ENCODE measurements around the gene ELP5. TPM values are rescaled to one million over a fixed set of nuclear protein-coding genes. Genes with fewer than 3 reads are reported as not detected.

ELP5 gene
- total and polyA plus RNA-seq, 9 donors: 36.7 to 64.6 (median 40.8) TPM

DNA sequence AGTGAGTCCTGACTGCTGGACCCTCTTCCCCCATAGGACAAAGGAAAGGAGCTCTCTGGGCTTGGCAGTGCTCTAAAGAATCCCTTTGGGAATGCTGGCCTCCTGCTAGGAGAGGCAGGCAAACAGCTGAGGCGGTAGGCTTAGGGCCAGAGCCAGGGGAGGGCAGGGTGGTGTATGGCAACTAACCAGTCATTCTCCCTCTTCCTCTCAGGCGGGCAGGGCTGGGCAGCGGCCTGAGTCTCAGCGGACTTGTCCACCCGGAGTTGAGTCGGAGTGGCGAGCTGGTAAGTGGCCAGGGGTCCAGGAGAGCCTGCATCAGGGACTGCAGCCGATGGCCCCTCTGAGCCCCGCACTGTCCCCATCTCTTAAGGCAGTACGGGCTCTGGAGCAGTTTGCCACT, 27.9 kb upstream of the ELP5 start:
- DNase-seq: no peak
- Histone ChIP-seq H3K36me3 (ENCODE audit: control insufficient read depth, insufficient read depth, low read length) (peaks cover 82% of the 10 kb centered on the region), H3K4me1 (ENCODE audit: control insufficient read depth, insufficient read depth, low read length) (peaks cover 41% of the 10 kb centered on the region), H3K27me3 (ENCODE audit: control insufficient read depth, insufficient read depth, low read length) (no peaks in the 10 kb centered on the region), H3K4me3 (ENCODE audit: low read length) (no peak overlapping the region), H3K9me3 (replicated peaks; ENCODE audit: control insufficient read depth, low read depth, low read length) (no peaks in the 10 kb centered on the region), H3K27ac (ENCODE audit: low read length) (peak overlapping the region; percentile 35)
- 90% methylated on average over 2 of the region's 10 CpGs for WGBS (ENCODE audit: insufficient coverage)

- Histone ChIP-seq H3K4me3 (ENCODE audit: low read length) (no peak overlapping the region), H3K27ac (ENCODE audit: low read length) (no peak overlapping the region), H3K36me3 (ENCODE audit: control insufficient read depth, insufficient read depth, low read length) (peaks cover 88% of the 10 kb centered on the region), H3K4me1 (ENCODE audit: control insufficient read depth, insufficient read depth, low read length) (peaks cover 36% of the 10 kb centered on the region), H3K9me3 (replicated peaks; ENCODE audit: control insufficient read depth, low read depth, low read length) (no peaks in the 10 kb centered on the region), H3K27me3 (ENCODE audit: control insufficient read depth, insufficient read depth, low read length) (no peaks in the 10 kb centered on the region)
- 74% methylated on average over 10 of the region's 15 CpGs for WGBS (ENCODE audit: insufficient coverage)
- no peak for DNase-seq
These were observed 27.3 kb upstream of the ELP5 start for GRCh38 chr17:7224661-7225111.

- DNase-seq: no peak
- Histone ChIP-seq H3K36me3 (ENCODE audit: control insufficient read depth, insufficient read depth, low read length) (peaks cover 99% of the 10 kb centered on the region), H3K27me3 (ENCODE audit: control insufficient read depth, insufficient read depth, low read length) (no peaks in the 10 kb centered on the region), H3K4me1 (ENCODE audit: control insufficient read depth, insufficient read depth, low read length) (peaks cover 29% of the 10 kb centered on the region), H3K4me3 (ENCODE audit: low read length) (no peak overlapping the region), H3K9me3 (replicated peaks; ENCODE audit: control insufficient read depth, low read depth, low read length) (no peaks in the 10 kb centered on the region), H3K27ac (ENCODE audit: low read length) (no peak overlapping the region)
- WGBS (ENCODE audit: insufficient coverage): 78% methylated on average over 8 of the region's 21 CpGs
These were observed 26.2 kb upstream of the ELP5 start for GRCh38 chr17:7225711-7226331.

DNA sequence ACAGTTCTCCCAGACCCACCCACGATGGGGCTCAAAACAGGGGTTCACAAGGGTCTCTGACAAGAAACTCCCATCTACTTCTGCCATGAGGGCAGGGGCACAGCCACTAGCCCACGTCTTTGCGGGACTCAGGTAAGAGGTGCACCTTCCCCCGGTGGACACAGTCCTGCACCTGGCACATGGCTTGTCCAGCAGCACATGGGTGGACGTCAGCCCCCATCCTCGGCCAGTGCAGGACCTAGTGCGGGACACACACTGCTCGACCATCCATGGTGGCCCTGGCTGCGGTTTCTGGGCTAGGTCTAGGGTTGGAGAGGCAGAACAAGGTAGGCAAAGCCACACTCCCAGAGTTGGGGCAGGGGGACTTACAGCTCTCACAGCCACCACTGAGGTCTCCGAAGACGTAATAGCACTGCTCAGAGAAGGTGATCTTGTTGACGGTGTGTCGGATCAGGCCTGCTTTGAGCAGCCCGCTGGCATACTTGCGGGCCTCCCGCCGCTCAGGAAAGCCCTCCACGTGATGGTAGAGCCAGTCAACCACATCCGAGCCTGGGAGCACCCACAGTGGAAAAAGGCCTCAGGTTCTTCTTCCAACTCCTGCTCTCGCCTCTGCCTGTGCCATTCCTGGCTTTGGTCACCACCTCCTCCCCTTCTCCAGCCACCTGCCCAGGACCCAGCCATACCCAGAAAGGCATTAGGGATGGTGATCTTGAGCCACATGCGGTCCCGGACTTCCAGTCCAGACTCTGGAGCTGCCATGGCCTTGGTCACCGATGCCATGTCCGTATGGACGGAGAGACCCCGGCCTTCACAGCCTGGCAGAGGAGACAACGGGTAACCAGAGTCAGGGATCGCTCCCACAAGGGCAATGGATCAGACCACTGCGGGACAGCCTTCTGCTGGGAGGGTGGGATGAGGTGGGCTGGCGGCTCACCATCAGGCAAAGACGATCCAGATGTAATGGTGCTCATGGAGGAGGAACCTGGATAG, 25.0 kb upstream of the ELP5 start:
- Histone ChIP-seq H3K27ac (ENCODE audit: low read length) (no peak overlapping the region), H3K9me3 (replicated peaks; ENCODE audit: control insufficient read depth, low read depth, low read length) (no peaks in the 10 kb centered on the region), H3K4me3 (ENCODE audit: low read length) (no peak overlapping the region), H3K27me3 (ENCODE audit: control insufficient read depth, insufficient read depth, low read length) (no peaks in the 10 kb centered on the region), H3K4me1 (ENCODE audit: control insufficient read depth, insufficient read depth, low read length) (peaks cover 18% of the 10 kb centered on the region), H3K36me3 (ENCODE audit: control insufficient read depth, insufficient read depth, low read length) (peaks cover 87% of the 10 kb centered on the region)
- WGBS (ENCODE audit: insufficient coverage): 94% methylated on average over 29 of the region's 31 CpGs
- no peak for DNase-seq

- peaks cover 68% of the 10 kb centered on the region for H3K36me3 ChIP-seq (ENCODE audit: control insufficient read depth, insufficient read depth, low read length)
These were observed 23.1 kb upstream of the ELP5 start for GRCh38 chr17:7228920-7229319.

DNA sequence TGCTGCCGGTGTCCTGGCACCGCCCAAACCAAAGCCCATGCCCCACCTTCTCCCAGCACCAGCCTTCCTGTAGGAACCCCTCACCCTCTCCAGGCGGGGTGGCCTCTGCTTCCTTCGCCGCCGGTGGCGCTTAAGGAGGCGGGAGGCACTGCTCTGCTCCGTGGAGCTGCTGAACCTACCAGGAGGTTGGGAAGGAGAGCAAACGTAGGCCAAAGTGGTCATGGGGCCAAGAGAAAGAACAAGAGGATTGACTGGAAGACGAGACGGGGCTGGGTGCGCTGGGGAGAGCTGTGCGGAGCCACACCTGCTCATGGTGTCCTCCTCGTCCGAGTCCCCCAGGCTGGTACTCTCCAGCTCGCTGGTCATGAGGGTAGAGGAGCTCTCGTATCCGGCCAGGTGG, 22.5 kb upstream of the ELP5 start:
- Histone ChIP-seq H3K27me3 (ENCODE audit: control insufficient read depth, insufficient read depth, low read length) (no peaks in the 10 kb centered on the region), H3K4me1 (ENCODE audit: control insufficient read depth, insufficient read depth, low read length) (peaks cover 17% of the 10 kb centered on the region), H3K36me3 (ENCODE audit: control insufficient read depth, insufficient read depth, low read length) (peaks cover 64% of the 10 kb centered on the region), H3K9me3 (replicated peaks; ENCODE audit: control insufficient read depth, low read depth, low read length) (no peaks in the 10 kb centered on the region), H3K27ac (ENCODE audit: low read length) (no peak overlapping the region), H3K4me3 (ENCODE audit: low read length) (no peak overlapping the region)
- 91% methylated on average over 14 of the region's 19 CpGs for WGBS (ENCODE audit: insufficient coverage)
- DNase-seq: no peak

More at GRCh38 chr17:7228920-7229319, 23.1 kb upstream of the ELP5 start:
- Histone ChIP-seq H3K27ac (ENCODE audit: low read length) (no peak overlapping the region), H3K27me3 (ENCODE audit: control insufficient read depth, insufficient read depth, low read length) (no peaks in the 10 kb centered on the region), H3K4me1 (ENCODE audit: control insufficient read depth, insufficient read depth, low read length) (peaks cover 20% of the 10 kb centered on the region), H3K4me3 (ENCODE audit: low read length) (no peak overlapping the region), H3K9me3 (replicated peaks; ENCODE audit: control insufficient read depth, low read depth, low read length) (no peaks in the 10 kb centered on the region)
- no peak for DNase-seq
- WGBS (ENCODE audit: insufficient coverage): 94% methylated on average over 8 of the region's 14 CpGs

DNA sequence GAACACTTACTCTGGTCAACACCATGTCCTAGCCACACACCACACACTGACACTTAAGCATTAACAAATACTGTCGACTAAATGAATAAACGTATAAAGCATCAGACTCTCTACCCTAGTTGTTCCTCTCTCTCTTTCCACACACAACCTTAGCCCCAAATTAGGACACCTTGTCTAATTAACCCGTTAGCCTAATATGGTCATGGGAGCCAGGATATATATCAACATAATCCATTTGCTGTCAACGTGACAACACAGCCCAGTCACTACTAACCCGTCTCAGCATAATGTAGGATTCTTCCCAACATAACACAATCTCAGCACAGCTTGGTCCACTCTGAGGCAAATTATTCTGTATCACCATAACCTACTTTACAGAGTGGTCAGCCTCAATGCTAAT, 19.9 kb upstream of the ELP5 start:
- Histone ChIP-seq H3K4me1 (ENCODE audit: control insufficient read depth, insufficient read depth, low read length) (peaks cover 25% of the 10 kb centered on the region), H3K4me3 (ENCODE audit: low read length) (no peak overlapping the region), H3K9me3 (replicated peaks; ENCODE audit: control insufficient read depth, low read depth, low read length) (no peaks in the 10 kb centered on the region), H3K27me3 (ENCODE audit: control insufficient read depth, insufficient read depth, low read length) (no peaks in the 10 kb centered on the region), H3K36me3 (ENCODE audit: control insufficient read depth, insufficient read depth, low read length) (peaks cover 60% of the 10 kb centered on the region), H3K27ac (ENCODE audit: low read length) (no peak overlapping the region)
- 72% methylated on average over 5 of the region's 5 CpGs for WGBS (ENCODE audit: insufficient coverage)
- no peak for DNase-seq

- Histone ChIP-seq H3K27ac (ENCODE audit: low read length) (peak overlapping the region; percentile 91), H3K4me1 (ENCODE audit: control insufficient read depth, insufficient read depth, low read length) (peaks cover 31% of the 10 kb centered on the region), H3K27me3 (ENCODE audit: control insufficient read depth, insufficient read depth, low read length) (no peaks in the 10 kb centered on the region), H3K36me3 (ENCODE audit: control insufficient read depth, insufficient read depth, low read length) (peaks cover 47% of the 10 kb centered on the region), H3K4me3 (ENCODE audit: low read length) (peak overlapping the region; percentile 94), H3K9me3 (replicated peaks; ENCODE audit: control insufficient read depth, low read depth, low read length) (no peaks in the 10 kb centered on the region)
- no peak for DNase-seq
- 0% methylated on average over 9 of the region's 9 CpGs for WGBS (ENCODE audit: insufficient coverage)
These were observed 18.3 kb upstream of the ELP5 start for GRCh38 chr17:7233701-7234082.

GRCh38 chr17:7234083-7234951, 17.7 kb upstream of the ELP5 start, which contains the start of gene DVL2:
Gene DVL2, minus strand, starts transcription at chr17:7234517. Its CDS starts 255 bp downstream, at chr17:7234262.
- no peaks in the 10 kb centered on the region for H3K9me3 ChIP-seq (replicated peaks; ENCODE audit: control insufficient read depth, low read depth, low read length)
- no peaks in the 10 kb centered on the region for H3K27me3 ChIP-seq (ENCODE audit: control insufficient read depth, insufficient read depth, low read length)
- peak within 1 kb of the TSS; percentile 91 for H3K27ac ChIP-seq (ENCODE audit: low read length)
- peaks cover 40% of the 10 kb centered on the region for H3K36me3 ChIP-seq (ENCODE audit: control insufficient read depth, insufficient read depth, low read length)
- H3K4me3 ChIP-seq (ENCODE audit: low read length): peak within 1 kb of the TSS; percentile 94
- WGBS (ENCODE audit: insufficient coverage): 0% methylated on average over 59 of the region's 72 CpGs
- peak; percentile 98 for DNase-seq
- H3K4me1 ChIP-seq (ENCODE audit: control insufficient read depth, insufficient read depth, low read length): peaks cover 31% of the 10 kb centered on the region
